ENCODE results near the gene EAF1. TPM values are rescaled to one million over a fixed set of nuclear protein-coding genes. Genes with fewer than 3 reads are reported as not detected.
A peak's percentile ranks its signal among the peaks of the same experiment; 100 is the strongest.
"Not testable (repeated sequence)": the region's sequence is repeated elsewhere in the genome, so short reads cannot be mapped to it uniquely, and the experiment has no call there.

Gene EAF1
- total RNA-seq, 2 donors from 2014 or later = 25.5 to 30.9 TPM

- intact Hi-C loops (cut with DNase I) = no loop called here
- WGBS = 100% methylated on average over 2 of the region's 2 CpGs
- Histone ChIP-seq H3K4me1 (replicated peaks) (no peaks in the 10 kb centered on the region), H3K4me3 (no peak overlapping the region), H3K27me3 (replicated peaks; ENCODE audit: insufficient read depth) (no peaks in the 10 kb centered on the region), H3K36me3 (no peaks in the 10 kb centered on the region), H3K9me3 (no peaks in the 10 kb centered on the region), H3K27ac (no peak overlapping the region)
- no peak for TF ChIP-seq POLR2AphosphoS5 (IDR thresholded peaks at IDR 0.05)
- no peak for TF ChIP-seq POLR2A (IDR thresholded peaks at IDR 0.05)
- TF ChIP-seq CTCF (IDR thresholded peaks at IDR 0.05) = no peak
- no peak for DNase-seq (ENCODE audit: low spot score)
These were observed 28.9 kb downstream of the EAF1 start for GRCh38 chr3:15456321-15456720.

GRCh38 chr3:15456915-15457314, 29.5 kb downstream of the EAF1 start:
- DNase-seq (ENCODE audit: low spot score); H3K36me3 ChIP-seq; H3K27ac ChIP-seq; H3K9me3 ChIP-seq; H3K27me3 ChIP-seq (replicated peaks; ENCODE audit: insufficient read depth); H3K4me1 ChIP-seq (replicated peaks); intact Hi-C loops (cut with DNase I); H3K4me3 ChIP-seq: not testable (repeated sequence)
- 95% methylated on average over 10 of the region's 10 CpGs for WGBS

- intact Hi-C loops (cut with DNase I) = no loop called here
- WGBS = 88% methylated on average over 7 of the region's 7 CpGs
- DNase-seq (ENCODE audit: low spot score) = no peak
- H3K4me3 ChIP-seq = no peak overlapping the region
- H3K27ac ChIP-seq = no peak overlapping the region
- no peaks in the 10 kb centered on the region for H3K27me3 ChIP-seq (replicated peaks; ENCODE audit: insufficient read depth)
- no peaks in the 10 kb centered on the region for H3K4me1 ChIP-seq (replicated peaks)
- H3K9me3 ChIP-seq = no peaks in the 10 kb centered on the region
- TF ChIP-seq POLR2AphosphoS5 (IDR thresholded peaks at IDR 0.05) (no peak), POLR2A (IDR thresholded peaks at IDR 0.05) (no peak), CTCF (IDR thresholded peaks at IDR 0.05) (no peak)
- no peaks in the 10 kb centered on the region for H3K36me3 ChIP-seq
These were observed 30.9 kb downstream of the EAF1 start for GRCh38 chr3:15458212-15458780.

GRCh38 chr3:15460891-15461531, 33.6 kb downstream of the EAF1 start:
- Histone ChIP-seq H3K36me3 (no peaks in the 10 kb centered on the region), H3K4me3 (no peak overlapping the region), H3K4me1 (replicated peaks) (no peaks in the 10 kb centered on the region), H3K27ac (peak overlapping the region in 1 of 2 donors; percentile 38), H3K27me3 (replicated peaks; ENCODE audit: insufficient read depth) (no peaks in the 10 kb centered on the region), H3K9me3 (no peaks in the 10 kb centered on the region)
- TF ChIP-seq POLR2AphosphoS5 (IDR thresholded peaks at IDR 0.05) (no peak), CTCF (IDR thresholded peaks at IDR 0.05) (no peak), POLR2A (IDR thresholded peaks at IDR 0.05) (no peak)
- WGBS = 62% methylated on average over 4 of the region's 4 CpGs
- DNase-seq (ENCODE audit: low spot score) = no peak
- intact Hi-C loops (cut with DNase I) = no loop called here

GRCh38 chr3:15462451-15462850, 35.1 kb downstream of the EAF1 start:
- Histone ChIP-seq H3K36me3 (no peaks in the 10 kb centered on the region), H3K4me3 (no peak overlapping the region), H3K27me3 (replicated peaks; ENCODE audit: insufficient read depth) (no peaks in the 10 kb centered on the region), H3K4me1 (replicated peaks) (no peaks in the 10 kb centered on the region), H3K9me3 (no peaks in the 10 kb centered on the region), H3K27ac (no peak overlapping the region)
- intact Hi-C loops (cut with DNase I) = no loop called here
- TF ChIP-seq POLR2A (IDR thresholded peaks at IDR 0.05) = no peak
- TF ChIP-seq POLR2AphosphoS5 (IDR thresholded peaks at IDR 0.05) = no peak
- TF ChIP-seq CTCF (IDR thresholded peaks at IDR 0.05) = no peak
- DNase-seq (ENCODE audit: low spot score) = no peak
- 93% methylated on average over 5 of the region's 5 CpGs for WGBS
